ENCODE data around the gene OR52E5. TPM values are rescaled to one million over a fixed set of nuclear protein-coding genes. Genes with fewer than 3 reads are reported as not detected.

OR52E5 gene
- total and polyA plus RNA-seq, 2 donors (not counting 1 experiment from before 2014, with no cell fraction given), result not detected

DNA sequence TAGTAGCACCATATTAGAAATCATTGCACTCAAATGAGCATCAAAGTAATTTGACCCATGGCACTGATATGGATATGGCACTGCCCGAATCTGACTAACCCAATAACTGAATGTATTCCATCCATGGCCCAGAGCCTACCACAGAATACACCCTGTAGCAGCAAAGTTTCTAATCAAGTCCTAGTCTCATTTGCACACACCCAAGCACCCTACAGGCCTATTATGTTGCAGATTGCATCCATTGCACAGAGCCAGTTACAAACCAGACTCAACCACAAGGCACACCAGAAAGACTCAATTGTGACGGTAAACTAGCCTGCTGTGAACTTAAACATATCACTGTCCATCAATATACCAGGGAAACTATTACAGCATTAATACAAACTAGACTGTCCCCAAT is 6.5 kb downstream of the OR52E5 start:
- Histone ChIP-seq H3K27me3 (ENCODE audit: control insufficient read depth, insufficient read depth, low read length) (no peaks in the 10 kb centered on the region), H3K9me3 (ENCODE audit: control insufficient read depth, insufficient read depth, low read depth, low read length) (no peaks in the 10 kb centered on the region), H4K20me1 (ENCODE audit: control insufficient read depth, extremely low read depth, insufficient read depth, low read length) (no peaks in the 10 kb centered on the region), H3K4me3 (replicated peaks in 1 of 4; ENCODE audit: control extremely low read depth in 1 of 4, insufficient read depth in 1 of 4, low read depth in 3 of 4, low read length in 4 of 4) (no peak overlapping the region), H3K4me1 (ENCODE audit: control insufficient read depth, extremely low read depth, insufficient read depth, low read length) (no peaks in the 10 kb centered on the region), H3K79me2 (ENCODE audit: control insufficient read depth, insufficient read depth, low read length) (no peaks in the 10 kb centered on the region), H2AFZ (ENCODE audit: low read length) (no peak overlapping the region), H3K27ac (ENCODE audit: insufficient read depth, low read length) (no peak overlapping the region), H3K4me2 (ENCODE audit: extremely low read depth, insufficient read depth, low read length) (no peak overlapping the region), H3K36me3 (ENCODE audit: control insufficient read depth, insufficient read depth, low read length) (no peaks in the 10 kb centered on the region), H3K9ac (ENCODE audit: insufficient read depth, low read length) (no peak overlapping the region)
- DNase-seq (ENCODE audit: low read depth in 2 of 2), result no peak
- no peak for TF ChIP-seq EZH2 (IDR thresholded peaks at IDR 0.05; ENCODE audit: low read length, missing control alignments)
- TF ChIP-seq, protein P1, sequence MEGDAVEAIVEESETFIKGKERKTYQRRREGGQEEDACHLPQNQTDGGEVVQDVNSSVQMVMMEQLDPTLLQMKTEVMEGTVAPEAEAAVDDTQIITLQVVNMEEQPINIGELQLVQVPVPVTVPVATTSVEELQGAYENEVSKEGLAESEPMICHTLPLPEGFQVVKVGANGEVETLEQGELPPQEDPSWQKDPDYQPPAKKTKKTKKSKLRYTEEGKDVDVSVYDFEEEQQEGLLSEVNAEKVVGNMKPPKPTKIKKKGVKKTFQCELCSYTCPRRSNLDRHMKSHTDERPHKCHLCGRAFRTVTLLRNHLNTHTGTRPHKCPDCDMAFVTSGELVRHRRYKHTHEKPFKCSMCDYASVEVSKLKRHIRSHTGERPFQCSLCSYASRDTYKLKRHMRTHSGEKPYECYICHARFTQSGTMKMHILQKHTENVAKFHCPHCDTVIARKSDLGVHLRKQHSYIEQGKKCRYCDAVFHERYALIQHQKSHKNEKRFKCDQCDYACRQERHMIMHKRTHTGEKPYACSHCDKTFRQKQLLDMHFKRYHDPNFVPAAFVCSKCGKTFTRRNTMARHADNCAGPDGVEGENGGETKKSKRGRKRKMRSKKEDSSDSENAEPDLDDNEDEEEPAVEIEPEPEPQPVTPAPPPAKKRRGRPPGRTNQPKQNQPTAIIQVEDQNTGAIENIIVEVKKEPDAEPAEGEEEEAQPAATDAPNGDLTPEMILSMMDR (conservative IDR thresholded peaks at IDR 0.05 in 1 of 2, IDR thresholded peaks at IDR 0.05 in 1 of 2; ENCODE audit: low read depth in 1 of 2, low read length in 2 of 2), result no peak

GRCh38 chr11:5910540-5910939 is 17.5 kb downstream of the OR52E5 start:
- no peak overlapping the region for H2AFZ ChIP-seq (ENCODE audit: low read length)
- no peak overlapping the region for H3K27ac ChIP-seq (ENCODE audit: insufficient read depth, low read length)
- H3K4me3 ChIP-seq (replicated peaks in 1 of 4; ENCODE audit: control extremely low read depth in 1 of 4, insufficient read depth in 1 of 4, low read depth in 3 of 4, low read length in 4 of 4), result no peak overlapping the region
- no peak for TF ChIP-seq EZH2 (IDR thresholded peaks at IDR 0.05; ENCODE audit: low read length, missing control alignments)
- TF ChIP-seq, protein P1 (conservative IDR thresholded peaks at IDR 0.05 in 1 of 2, IDR thresholded peaks at IDR 0.05 in 1 of 2; ENCODE audit: low read depth in 1 of 2, low read length in 2 of 2), result no peak
- H3K36me3 ChIP-seq (ENCODE audit: control insufficient read depth, insufficient read depth, low read length), result no peaks in the 10 kb centered on the region
- H3K4me1 ChIP-seq (ENCODE audit: control insufficient read depth, extremely low read depth, insufficient read depth, low read length), result no peaks in the 10 kb centered on the region
- H4K20me1 ChIP-seq (ENCODE audit: control insufficient read depth, extremely low read depth, insufficient read depth, low read length), result no peaks in the 10 kb centered on the region
- no peak overlapping the region for H3K9ac ChIP-seq (ENCODE audit: insufficient read depth, low read length)
- no peak overlapping the region for H3K4me2 ChIP-seq (ENCODE audit: extremely low read depth, insufficient read depth, low read length)
- H3K27me3 ChIP-seq (ENCODE audit: control insufficient read depth, insufficient read depth, low read length), result no peaks in the 10 kb centered on the region
- DNase-seq (ENCODE audit: low read depth in 2 of 2), result no peak
- no peaks in the 10 kb centered on the region for H3K9me3 ChIP-seq (ENCODE audit: control insufficient read depth, insufficient read depth, low read depth, low read length)
- no peaks in the 10 kb centered on the region for H3K79me2 ChIP-seq (ENCODE audit: control insufficient read depth, insufficient read depth, low read length)

DNA sequence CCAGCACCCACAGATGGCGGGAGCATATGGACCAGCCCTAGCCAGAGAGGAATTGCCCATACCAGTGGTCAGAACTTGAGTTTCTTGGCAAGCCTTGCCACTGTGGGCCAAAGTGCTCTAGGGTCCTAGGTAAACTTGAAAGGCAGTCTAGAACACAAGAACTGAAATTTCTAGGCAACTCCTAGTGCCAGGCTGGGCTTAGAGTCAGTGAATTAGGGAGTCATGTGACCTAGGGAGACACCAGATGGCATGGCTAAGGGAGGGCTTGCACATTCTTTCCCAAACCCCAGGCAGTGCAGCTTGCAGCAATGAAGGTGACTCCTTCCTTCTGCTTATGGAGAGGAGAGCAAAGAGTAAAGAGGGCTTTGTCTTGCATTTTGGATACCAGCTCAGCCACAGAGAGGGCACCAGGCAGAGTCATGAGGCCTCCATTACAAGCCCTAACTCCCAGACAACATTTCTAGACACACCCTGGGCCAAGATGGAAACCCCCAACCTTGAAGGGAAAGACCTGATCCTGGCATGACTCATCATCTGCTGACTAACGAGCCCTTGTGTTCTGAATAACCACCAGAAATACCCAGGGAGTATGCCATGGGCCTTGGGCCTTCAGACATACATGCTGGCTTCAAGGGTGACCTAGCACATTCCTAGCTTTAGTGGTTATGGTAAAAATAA is 29.9 kb downstream of the OR52E5 start:
- DNase-seq (ENCODE audit: low read depth in 2 of 2), result no peak
- Histone ChIP-seq H3K9ac (ENCODE audit: insufficient read depth, low read length) (no peak overlapping the region), H3K36me3 (ENCODE audit: control insufficient read depth, insufficient read depth, low read length) (no peaks in the 10 kb centered on the region), H3K27ac (ENCODE audit: insufficient read depth, low read length) (no peak overlapping the region), H3K4me3 (replicated peaks in 1 of 4; ENCODE audit: control extremely low read depth in 1 of 4, insufficient read depth in 1 of 4, low read depth in 3 of 4, low read length in 4 of 4) (no peak overlapping the region), H3K79me2 (ENCODE audit: control insufficient read depth, insufficient read depth, low read length) (no peaks in the 10 kb centered on the region), H3K4me1 (ENCODE audit: control insufficient read depth, extremely low read depth, insufficient read depth, low read length) (no peaks in the 10 kb centered on the region), H3K9me3 (ENCODE audit: control insufficient read depth, insufficient read depth, low read depth, low read length) (no peaks in the 10 kb centered on the region), H3K27me3 (ENCODE audit: control insufficient read depth, insufficient read depth, low read length) (no peaks in the 10 kb centered on the region), H2AFZ (ENCODE audit: low read length) (no peak overlapping the region), H4K20me1 (ENCODE audit: control insufficient read depth, extremely low read depth, insufficient read depth, low read length) (no peaks in the 10 kb centered on the region), H3K4me2 (ENCODE audit: extremely low read depth, insufficient read depth, low read length) (no peak overlapping the region)
- TF ChIP-seq EZH2 (IDR thresholded peaks at IDR 0.05; ENCODE audit: low read length, missing control alignments), result no peak
- TF ChIP-seq, protein P1 (conservative IDR thresholded peaks at IDR 0.05 in 1 of 2, IDR thresholded peaks at IDR 0.05 in 1 of 2; ENCODE audit: low read depth in 1 of 2, low read length in 2 of 2), result no peak
